ENCODE data around the gene ZNF124.

DNA sequence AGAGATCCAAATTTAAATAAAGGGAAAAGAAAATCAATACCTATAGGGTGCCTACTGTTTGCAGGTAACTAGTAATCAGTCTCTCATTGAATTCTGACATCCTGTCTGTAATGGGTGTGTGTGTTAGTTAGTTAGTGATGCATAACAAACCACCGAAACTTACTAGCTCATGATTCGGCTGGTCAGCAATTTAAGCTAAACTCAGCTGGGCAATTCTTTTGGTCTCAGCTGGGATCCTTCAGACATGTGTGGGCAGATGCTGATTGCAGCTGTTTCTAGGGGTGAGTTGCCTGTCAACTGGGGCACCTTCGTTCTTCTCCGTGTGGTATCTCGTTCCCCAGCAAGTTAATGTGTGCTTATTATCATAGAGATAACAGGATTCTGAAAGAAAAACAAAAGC lies 40.2 kb upstream of the ZNF124 start:
- TF ChIP-seq ZNF274 (IDR thresholded peaks at IDR 0.05; ENCODE audit: low read depth, low read length) (no peak), YY1 (IDR thresholded peaks at IDR 0.05; ENCODE audit: insufficient read depth, insufficient read length) (no peak), SUZ12 (IDR thresholded peaks at IDR 0.05; ENCODE audit: extremely low read depth, insufficient read depth, insufficient read length) (no peak)

Data from NT2/D1 (cell line).